CD8-positive, alpha-beta memory T cell (primary cell): ENCODE data around the gene FBXO48. TPM values are rescaled to one million over a fixed set of nuclear protein-coding genes. Genes with fewer than 3 reads are reported as not detected.

Source experiments
- CTCF ChIA-PET: fragments of 350-600 bp; sonication (Branson Sonifier 250); formaldehyde crosslinking; loops from one replicate; lab custom pipeline; 2021; ENCODE audit warnings: antibody characterized with exemption; lab: Charles Lee
- POLR2A ChIA-PET: fragments of 350-600 bp; sonication (Branson Sonifier 250); formaldehyde crosslinking; loops from one replicate; lab custom pipeline; 2021; ENCODE audit warnings: antibody characterized with exemption; lab: Charles Lee
- DNase-seq, 5 donors: peaks; one replicate each; pipeline versions ENCODE4 v3.0.0 to v3.0.0-alpha.2; 2020 to 2022; ENCODE audit warnings: mixed read lengths in 1 of 5
- H3K27ac ChIP-seq: one replicate; pipeline ENCODE4 v1.7.0; 2013; ENCODE audit warnings: low read depth, mild to moderate bottlenecking, low read length, moderate library complexity
- H3K27me3 ChIP-seq: 2 replicates; pipeline ENCODE4 v1.7.0; 2013; ENCODE audit warnings: low read length, mild to moderate bottlenecking; ENCODE audit not compliant: insufficient read depth, poor library complexity, severe bottlenecking
- H3K36me3 ChIP-seq: 2 replicates; pipeline ENCODE4 v1.7.0; 2013; ENCODE audit warnings: mild to moderate bottlenecking, low read length, moderate library complexity; ENCODE audit not compliant: insufficient read depth
- H3K4me1 ChIP-seq: 2 replicates; pipeline ENCODE4 v1.7.0; 2013; ENCODE audit warnings: mild to moderate bottlenecking, low read length, moderate library complexity; ENCODE audit not compliant: insufficient read depth
- H3K4me3 ChIP-seq: 2 replicates; pipeline ENCODE4 v1.7.0; 2013; ENCODE audit warnings: mild to moderate bottlenecking, low read length
- H3K9me3 ChIP-seq: 2 replicates; pipeline ENCODE4 v1.7.0; 2013; ENCODE audit warnings: mild to moderate bottlenecking, low read length
- H3K27ac Mint-ChIP-seq, 8 donors: one replicate each; pipeline ENCODE4 v1.8.0; 2020 to 2021; ENCODE audit warnings: mixed read lengths in 8 of 8, mild to moderate bottlenecking in 6 of 8, inconsistent platforms in 3 of 8, moderate library complexity in 3 of 8
- H3K27me3 Mint-ChIP-seq, 2 donors: one replicate each; pipeline ENCODE4 v1.8.0; 2020 to 2021; ENCODE audit warnings: mixed read lengths in 2 of 2, mild to moderate bottlenecking in 1 of 2, moderate library complexity in 1 of 2
- H3K36me3 Mint-ChIP-seq, 3 donors: one replicate each; pipeline ENCODE4 v1.8.0; 2020 to 2021; ENCODE audit warnings: mixed read lengths in 3 of 3, inconsistent platforms in 1 of 3, mild to moderate bottlenecking in 1 of 3
- H3K4me1 Mint-ChIP-seq, 3 donors: one replicate each; pipeline ENCODE4 v1.8.0; 2020 to 2021; ENCODE audit warnings: mixed read lengths in 3 of 3, inconsistent platforms in 1 of 3, mild to moderate bottlenecking in 1 of 3
- H3K4me3 Mint-ChIP-seq, 7 donors: one replicate each; pipeline ENCODE4 v1.8.0; 2020 to 2021; ENCODE audit warnings: mixed read lengths in 7 of 7, mild to moderate bottlenecking in 6 of 7, moderate library complexity in 4 of 7, inconsistent platforms in 2 of 7
- H3K9me3 Mint-ChIP-seq, 5 donors: one replicate each; pipeline ENCODE4 v1.8.0; 2020 to 2022; ENCODE audit warnings: mixed read lengths in 5 of 5, mild to moderate bottlenecking in 3 of 5, moderate library complexity in 2 of 5, inconsistent platforms in 1 of 5
- polyA plus RNA-seq: library from polyadenylated mRNA; unstranded; fragments of 300-500 nt; fragmentation: Illumina TruSeq; gene quantifications from one replicate; pipeline ENCODE4 v1.2.3, GENCODE V29; 2021
- total RNA-seq, 2 experiments: library from RNA; stranded (reverse); gene quantifications; one replicate each; pipeline ENCODE4 v1.2.3, GENCODE V29; 2021

FBXO48 gene
- total and polyA plus RNA-seq, 3 experiments from 2014 or later, result 0.79 to 1.6 (median 1.5) TPM

DNA sequence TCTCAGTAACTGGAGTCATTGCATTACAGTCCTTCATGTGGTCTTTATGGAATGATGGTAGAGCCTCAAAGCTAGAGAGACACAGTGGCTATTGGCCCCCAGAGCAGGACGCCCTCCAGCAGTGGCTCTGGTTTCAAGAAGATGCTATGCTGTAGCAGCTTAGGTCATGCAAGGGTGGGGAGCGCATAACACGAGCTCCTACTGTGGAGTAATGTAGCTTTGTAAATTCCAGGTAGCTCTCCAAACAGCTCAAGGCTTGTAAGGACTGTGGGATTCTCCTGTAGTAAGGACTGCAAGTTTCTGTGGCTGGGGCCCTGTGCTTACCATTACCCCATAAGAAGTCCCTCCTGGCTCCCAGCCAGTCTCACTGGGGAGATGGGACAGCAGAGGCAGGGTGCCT lies 15.9 kb upstream of the FBXO48 start:
- Histone ChIP-seq H3K27me3 (no peaks in the 10 kb centered on the region), H3K36me3 (no peaks in the 10 kb centered on the region), H3K4me1 (no peaks in the 10 kb centered on the region), H3K27ac (no peak overlapping the region), H3K4me3 (no peak overlapping the region), H3K9me3 (no peaks in the 10 kb centered on the region)
- no peaks in the 10 kb centered on the region for H3K36me3 Mint-ChIP-seq
- no peak for DNase-seq
- H3K27me3 Mint-ChIP-seq, result peaks cover 0 to 2% of the 10 kb centered on the region in 2 donors
- H3K9me3 Mint-ChIP-seq, result no peaks in the 10 kb centered on the region
- H3K27ac Mint-ChIP-seq, result no peak overlapping the region
- no peak overlapping the region for H3K4me3 Mint-ChIP-seq
- CTCF ChIA-PET, result interaction anchor here (1.0 kb wide), 1 partner anchor 226 kb away, joined by 4 read pairs; no protein-coding TSS in a partner anchor
- H3K4me1 Mint-ChIP-seq, result peaks cover 3 to 5% (median 4%) of the 10 kb centered on the region in 3 donors
- POLR2A ChIA-PET, result interaction anchor here (0.6 kb wide), 1 partner anchor 237 kb away, joined by 3 read pairs; no protein-coding TSS in a partner anchor

GRCh38 chr2:68482296-68482820 lies 15.3 kb upstream of the FBXO48 start:
- CTCF ChIA-PET, result interaction anchor here (1.0 kb wide), 1 partner anchor 227 kb away, joined by 4 read pairs; no protein-coding TSS in a partner anchor
- Histone ChIP-seq H3K27ac (no peak overlapping the region), H3K27me3 (no peaks in the 10 kb centered on the region), H3K4me3 (no peak overlapping the region), H3K36me3 (no peaks in the 10 kb centered on the region), H3K9me3 (no peaks in the 10 kb centered on the region), H3K4me1 (no peaks in the 10 kb centered on the region)
- Mint-ChIP-seq H3K9me3 (no peaks in the 10 kb centered on the region), H3K36me3 (no peaks in the 10 kb centered on the region), H3K27ac (no peak overlapping the region), H3K4me3 (no peak overlapping the region), H3K27me3 (peaks cover 0 to 2% of the 10 kb centered on the region in 2 donors), H3K4me1 (peaks cover 0 to 2% (median 0%) of the 10 kb centered on the region in 3 donors)
- DNase-seq, result no peak
- POLR2A ChIA-PET, result interaction anchor here (0.6 kb wide), 1 partner anchor 238 kb away, joined by 3 read pairs; no protein-coding TSS in a partner anchor

DNA sequence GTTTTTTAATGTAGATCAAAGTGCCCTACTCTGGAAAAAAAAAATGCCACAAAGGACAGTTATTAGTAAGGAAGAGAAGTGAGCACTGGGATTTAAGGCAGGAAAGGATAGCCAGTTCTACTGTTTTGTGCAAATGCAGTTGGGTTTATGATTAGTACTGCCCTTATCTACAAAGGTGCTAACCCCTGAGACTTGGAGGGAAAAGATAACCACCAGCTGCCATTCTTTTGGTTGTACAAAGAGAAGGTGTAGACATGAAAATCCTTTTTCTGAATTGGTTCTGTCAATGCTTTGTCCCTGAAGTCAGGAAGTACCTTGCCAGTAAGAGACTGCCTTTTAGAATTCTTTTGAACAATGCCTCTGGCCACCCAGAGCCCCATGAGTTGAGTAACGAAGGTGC lies 11.6 kb upstream of the FBXO48 start:
- ChIA-PET CTCF (interaction anchor here (1.1 kb wide), 1 partner anchor 117 kb away, joined by 3 read pairs; no protein-coding TSS in a partner anchor), POLR2A (no interaction called here)
- H3K9me3 Mint-ChIP-seq, result no peaks in the 10 kb centered on the region

DNA sequence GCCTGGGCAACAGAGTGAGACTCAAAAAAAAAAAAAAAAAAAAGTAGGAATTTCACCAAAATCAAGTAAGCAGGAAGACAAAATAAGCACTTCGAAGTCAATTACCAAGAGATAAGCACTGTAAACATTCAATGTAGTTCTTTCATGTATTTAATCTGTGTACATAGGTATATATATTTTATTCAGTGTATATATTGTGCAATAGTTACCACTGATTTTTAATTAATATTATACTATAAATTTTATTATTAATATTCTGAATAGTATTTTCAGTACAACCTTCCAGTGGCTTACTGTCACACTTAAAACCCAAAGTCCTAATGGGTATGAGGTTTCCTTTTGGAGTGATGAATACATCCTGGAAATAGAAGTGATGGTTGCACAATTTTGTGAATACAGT lies 9.4 kb upstream of the FBXO48 start:
- no peaks in the 10 kb centered on the region for H3K36me3 ChIP-seq
- Mint-ChIP-seq H3K27me3 (peaks cover 0 to 2% of the 10 kb centered on the region in 2 donors), H3K4me3 (no peak overlapping the region), H3K4me1 (peaks cover 0 to 2% (median 0%) of the 10 kb centered on the region in 3 donors), H3K27ac (no peak overlapping the region), H3K9me3 (no peaks in the 10 kb centered on the region), H3K36me3 (peaks cover 0 to 2% (median 0%) of the 10 kb centered on the region in 3 donors)
- ChIA-PET CTCF (no interaction called here), POLR2A (no interaction called here)
- H3K27ac ChIP-seq, result no peak overlapping the region
- DNase-seq, result no peak
- H3K4me1 ChIP-seq, result no peaks in the 10 kb centered on the region
- no peaks in the 10 kb centered on the region for H3K9me3 ChIP-seq
- H3K27me3 ChIP-seq, result no peaks in the 10 kb centered on the region
- H3K4me3 ChIP-seq, result no peak overlapping the region

More for the DNA sequence above, 11.6 kb upstream of the FBXO48 start:
- no peaks in the 10 kb centered on the region for H3K4me1 ChIP-seq
- H3K36me3 ChIP-seq, result no peaks in the 10 kb centered on the region
- Mint-ChIP-seq H3K27ac (no peak overlapping the region), H3K27me3 (peaks cover 0 to 2% of the 10 kb centered on the region in 2 donors), H3K4me1 (peaks cover 0 to 2% (median 0%) of the 10 kb centered on the region in 3 donors), H3K36me3 (peaks cover 0 to 2% (median 0%) of the 10 kb centered on the region in 3 donors), H3K4me3 (no peak overlapping the region)
- no peak overlapping the region for H3K4me3 ChIP-seq
- H3K27me3 ChIP-seq, result no peaks in the 10 kb centered on the region
- H3K27ac ChIP-seq, result no peak overlapping the region
- H3K9me3 ChIP-seq, result no peaks in the 10 kb centered on the region
- no peak for DNase-seq

DNA sequence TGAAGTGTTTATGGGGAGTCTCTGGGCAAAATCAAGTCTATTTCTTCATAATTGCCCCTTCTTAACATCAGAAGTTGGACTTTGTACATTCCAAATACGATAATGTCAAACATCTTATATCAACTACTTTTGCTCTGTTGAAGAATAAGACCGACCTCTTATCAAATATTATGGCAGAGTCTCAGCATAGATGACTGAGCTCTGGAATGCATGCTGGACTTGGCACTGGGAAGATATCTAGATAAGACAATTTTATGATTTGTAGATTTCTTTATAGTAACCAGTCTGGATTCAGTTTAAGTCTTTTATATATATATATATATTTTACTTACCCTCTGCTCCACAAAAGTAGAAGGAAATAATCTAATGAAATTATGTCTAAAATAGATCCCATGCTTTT lies 8.5 kb upstream of the FBXO48 start:
- Mint-ChIP-seq H3K4me1 (peaks cover 0 to 2% (median 0%) of the 10 kb centered on the region in 3 donors), H3K36me3 (peaks cover 0 to 3% (median 0%) of the 10 kb centered on the region in 3 donors), H3K27me3 (peaks cover 0 to 2% of the 10 kb centered on the region in 2 donors), H3K4me3 (no peak overlapping the region), H3K9me3 (no peaks in the 10 kb centered on the region), H3K27ac (no peak overlapping the region)
- ChIA-PET POLR2A (no interaction called here), CTCF (interaction anchor here (1.4 to 1.6 kb wide), 3 partner anchors 12 to 23 kb away, joined by 3 to 6 read pairs (median 3); no protein-coding TSS in a partner anchor)
- no peaks in the 10 kb centered on the region for H3K27me3 ChIP-seq
- H3K4me3 ChIP-seq, result no peak overlapping the region
- no peak for DNase-seq
- no peaks in the 10 kb centered on the region for H3K36me3 ChIP-seq
- H3K9me3 ChIP-seq, result no peaks in the 10 kb centered on the region
- H3K4me1 ChIP-seq, result no peaks in the 10 kb centered on the region
- H3K27ac ChIP-seq, result no peak overlapping the region

DNA sequence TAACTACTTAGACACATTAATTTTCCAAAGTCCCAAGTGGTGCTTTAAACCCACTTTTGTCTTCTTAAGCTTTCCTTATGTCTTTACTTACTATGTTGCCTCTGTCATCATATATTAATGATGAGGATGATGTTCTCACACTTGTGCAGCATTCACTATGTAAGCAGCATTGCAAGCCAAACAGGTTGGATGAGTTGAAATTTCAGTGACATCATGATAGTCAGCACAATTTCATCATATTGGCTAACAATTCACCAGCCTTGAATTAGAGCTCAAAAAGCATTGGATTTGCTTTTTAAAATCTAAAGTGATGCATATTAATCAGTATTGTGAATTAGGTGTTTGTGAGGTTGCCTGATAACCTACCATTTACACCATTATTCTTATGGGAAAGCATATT lies 8.0 kb upstream of the FBXO48 start:
- POLR2A ChIA-PET, result no interaction called here
- CTCF ChIA-PET, result interaction anchor here (1.4 to 1.6 kb wide), 3 partner anchors 12 to 23 kb away, joined by 3 to 6 read pairs (median 3); no protein-coding TSS in a partner anchor
- no peak overlapping the region for H3K27ac ChIP-seq
- no peaks in the 10 kb centered on the region for H3K27me3 ChIP-seq
- H3K9me3 Mint-ChIP-seq, result no peaks in the 10 kb centered on the region
- no peak overlapping the region for H3K27ac Mint-ChIP-seq
- no peak overlapping the region for H3K4me3 ChIP-seq
- no peak overlapping the region for H3K4me3 Mint-ChIP-seq
- no peaks in the 10 kb centered on the region for H3K4me1 ChIP-seq
- no peaks in the 10 kb centered on the region for H3K9me3 ChIP-seq
- no peak for DNase-seq
- H3K4me1 Mint-ChIP-seq, result peaks cover 0 to 2% (median 0%) of the 10 kb centered on the region in 3 donors
- peaks cover 0 to 2% of the 10 kb centered on the region in 2 donors for H3K27me3 Mint-ChIP-seq
- H3K36me3 ChIP-seq, result no peaks in the 10 kb centered on the region
- peaks cover 0 to 3% (median 0%) of the 10 kb centered on the region in 3 donors for H3K36me3 Mint-ChIP-seq

DNA sequence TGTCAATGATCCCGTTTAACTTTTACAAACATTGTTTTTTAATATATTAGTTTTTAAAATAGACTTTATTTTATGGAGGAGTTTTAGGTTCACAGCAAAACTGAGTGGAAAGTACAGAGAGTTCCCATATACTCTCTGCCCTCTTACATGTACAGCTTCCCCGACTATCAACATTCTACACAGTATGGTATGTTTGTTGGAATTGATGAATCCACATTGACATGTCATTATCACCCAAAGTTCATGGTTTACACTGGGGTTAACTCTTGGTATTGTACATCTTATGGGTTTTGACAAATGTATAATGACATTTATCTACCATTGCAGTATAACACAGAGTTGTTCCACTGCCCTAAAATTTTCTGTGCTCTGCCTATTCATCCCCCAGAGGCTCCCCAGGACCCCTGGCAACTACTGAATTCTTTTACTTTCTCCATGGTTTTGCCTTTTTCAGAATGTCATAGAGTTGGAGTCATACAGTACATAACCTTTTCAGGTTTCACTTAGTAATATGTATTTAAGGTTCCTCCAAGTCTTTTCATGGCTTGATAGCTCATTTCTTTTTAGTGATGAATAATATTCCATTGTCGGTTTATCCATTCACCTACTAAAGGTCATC lies 5.8 kb upstream of the FBXO48 start:
- H3K36me3 ChIP-seq, result no peaks in the 10 kb centered on the region
- no peaks in the 10 kb centered on the region for H3K9me3 Mint-ChIP-seq
- POLR2A ChIA-PET, result no interaction called here

GRCh38 chr2:68471385-68471784 lies 4.3 kb upstream of the FBXO48 start:
- DNase-seq, result no peak
- H3K4me1 ChIP-seq, result peaks cover 4% of the 10 kb centered on the region
- Mint-ChIP-seq H3K4me1 (peaks cover 11 to 21% (median 18%) of the 10 kb centered on the region in 3 donors), H3K27ac (no peak overlapping the region), H3K36me3 (peaks cover 0 to 8% (median 3%) of the 10 kb centered on the region in 3 donors), H3K4me3 (peak overlapping the region in 1 of 7 donors; percentile 69), H3K27me3 (peaks cover 0 to 2% of the 10 kb centered on the region in 2 donors), H3K9me3 (no peaks in the 10 kb centered on the region)
- H3K36me3 ChIP-seq, result no peaks in the 10 kb centered on the region
- no peaks in the 10 kb centered on the region for H3K9me3 ChIP-seq
- CTCF ChIA-PET, result no interaction called here
- no peak overlapping the region for H3K27ac ChIP-seq
- no peak overlapping the region for H3K4me3 ChIP-seq
- POLR2A ChIA-PET, result no interaction called here
- H3K27me3 ChIP-seq, result no peaks in the 10 kb centered on the region

More for the DNA sequence above, 5.8 kb upstream of the FBXO48 start:
- Histone ChIP-seq H3K27ac (no peak overlapping the region), H3K4me1 (peaks cover 2% of the 10 kb centered on the region), H3K27me3 (no peaks in the 10 kb centered on the region), H3K4me3 (no peak overlapping the region), H3K9me3 (no peaks in the 10 kb centered on the region)
- Mint-ChIP-seq H3K27ac (peak overlapping the region in 1 of 8 donors; percentile 16), H3K4me1 (peaks cover 6 to 18% (median 10%) of the 10 kb centered on the region in 3 donors), H3K36me3 (peaks cover 0 to 3% (median 0%) of the 10 kb centered on the region in 3 donors), H3K4me3 (no peak overlapping the region), H3K27me3 (peaks cover 0 to 2% of the 10 kb centered on the region in 2 donors)
- CTCF ChIA-PET, result interaction anchor here (1.3 to 1.4 kb wide), 2 partner anchors 10 to 15 kb away, joined by 3 to 4 read pairs; no protein-coding TSS in a partner anchor
- no peak for DNase-seq
